Measurements from ENCODE around the gene PVR. TPM values are rescaled to one million over a fixed set of nuclear protein-coding genes. Genes with fewer than 3 reads are reported as not detected.

Gene PVR
- 122 and 130 TPM in 2 replicates for total RNA-seq

DNA sequence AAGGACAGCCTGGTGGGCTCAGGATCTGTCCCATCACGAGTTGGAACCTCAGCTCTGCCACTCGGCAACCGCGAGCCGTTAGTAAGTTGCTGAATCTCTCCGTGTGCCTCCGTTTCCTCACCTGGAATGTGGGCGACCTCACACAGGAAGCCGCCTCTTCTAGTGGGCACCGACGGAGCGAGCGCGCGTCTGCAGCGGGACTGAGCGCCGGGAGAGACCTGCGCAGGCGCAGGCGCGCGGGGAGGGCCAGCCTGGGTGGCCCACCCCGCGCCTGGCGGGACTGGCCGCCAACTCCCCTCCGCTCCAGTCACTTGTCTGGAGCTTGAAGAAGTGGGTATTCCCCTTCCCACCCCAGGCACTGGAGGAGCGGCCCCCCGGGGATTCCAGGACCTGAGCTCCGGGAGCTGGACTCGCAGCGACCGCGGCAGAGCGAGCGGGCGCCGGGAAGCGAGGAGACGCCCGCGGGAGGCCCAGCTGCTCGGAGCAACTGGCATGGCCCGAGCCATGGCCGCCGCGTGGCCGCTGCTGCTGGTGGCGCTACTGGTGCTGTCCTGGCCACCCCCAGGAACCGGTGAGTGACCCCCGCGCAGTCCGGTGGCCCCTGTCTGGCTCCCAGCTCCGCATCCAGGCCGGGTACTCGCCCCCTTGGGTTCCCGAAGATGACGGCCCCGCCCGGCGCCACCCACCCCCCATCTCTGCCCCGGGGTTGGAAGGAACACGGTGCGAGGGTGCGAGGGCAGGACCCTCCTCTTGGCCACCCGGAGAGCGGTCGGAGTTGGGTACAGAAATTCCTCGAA is at the start of gene PVR:
TSS of gene PVR (plus strand) at position 306 of the 797 bp plus-strand sequence. CDS start at position 493, 187 bp downstream.

DNA sequence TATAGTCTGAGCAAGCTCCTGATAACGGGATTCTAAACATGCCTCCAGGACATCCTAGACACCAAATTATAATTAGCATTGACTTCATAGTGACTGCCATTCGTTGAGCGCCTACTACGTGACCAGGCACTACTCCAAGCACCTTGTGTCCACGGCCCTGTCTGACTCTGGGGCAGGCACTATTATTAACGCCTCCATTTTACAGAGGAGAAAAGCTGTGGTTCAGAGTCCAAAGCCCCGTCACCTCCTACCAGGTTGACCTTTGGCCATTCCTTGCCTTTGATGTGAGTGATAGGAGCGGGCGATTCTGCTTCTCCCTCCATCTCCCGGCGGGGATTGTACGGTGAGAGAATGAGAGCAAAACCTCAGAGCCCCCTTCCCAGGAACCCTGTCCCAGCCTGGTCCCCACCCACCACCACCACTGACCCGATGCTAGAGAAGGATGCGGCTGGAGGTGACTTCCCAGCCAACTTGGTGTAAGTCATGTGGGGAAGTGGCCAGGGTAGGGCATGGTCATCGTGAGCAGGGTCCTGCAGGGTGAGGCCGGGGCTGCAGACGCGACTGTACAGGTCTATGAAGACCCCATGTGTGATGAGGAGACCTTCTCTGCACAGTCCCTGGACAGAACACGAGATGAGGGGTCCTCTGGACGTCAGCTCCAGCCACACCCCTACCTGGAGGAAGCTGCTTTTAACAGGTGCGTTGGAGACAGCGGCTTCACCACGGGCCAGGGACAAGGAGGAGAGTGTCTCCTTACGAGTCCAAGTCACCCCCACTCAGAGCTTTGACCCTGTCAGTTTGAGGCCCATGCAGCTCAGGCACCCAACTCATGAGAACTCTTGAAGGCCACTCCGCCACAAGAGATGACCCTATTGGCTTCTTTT is 30.2 kb upstream of the PVR start, which contains the start of gene IGSF23:
TSS of gene IGSF23 (plus strand) at position 269 of the 884 bp plus-strand sequence. CDS start at position 352, 83 bp downstream.

DNA sequence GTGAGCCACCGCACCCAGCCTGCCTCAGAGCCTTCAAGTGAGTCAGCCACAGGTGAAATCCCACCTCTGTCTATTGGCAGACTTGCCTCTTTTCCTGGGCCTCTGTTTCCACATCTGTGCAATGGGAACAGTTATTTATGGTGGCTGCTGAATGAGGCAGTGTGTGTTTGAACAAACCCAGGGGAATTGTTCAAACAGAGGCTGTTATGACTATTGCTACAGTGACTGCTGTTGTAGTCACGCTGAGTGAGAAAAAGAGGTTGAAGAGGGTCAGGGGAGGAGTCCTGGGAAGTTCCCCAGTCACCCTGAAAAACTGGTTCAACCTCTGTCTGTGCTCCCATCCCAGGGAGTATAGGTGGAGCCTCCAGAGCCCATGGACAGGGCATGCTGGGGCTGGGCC is 27.7 kb downstream of the PVR start, which contains the start of gene CEACAM19:
TSS of gene CEACAM19 (plus strand) at position 83 of the 400 bp plus-strand sequence. CDS start 450 bp downstream, outside the sequence.

GRCh38 chr19:44698492-44699201 is 54.9 kb downstream of the PVR start, which contains the start of gene CEACAM16:
CEACAM16 (plus strand) TSS chr19:44699151; CDS start chr19:44701457, 2,306 bp downstream.

Other genes with a start within 250 kb of the PVR start
- gene ZNF285, start 242.3 kb upstream of the PVR start, total RNA-seq: 0.58 and 2.3 TPM in 2 replicates
- 3.2 and 7.1 TPM in 2 replicates for gene ZNF229, start 195.4 kb upstream of the PVR start, total RNA-seq
- gene ZNF180, start 143.4 kb upstream of the PVR start, total RNA-seq: 2.0 and 13.8 TPM in 2 replicates
- gene CEACAM20, start 114.2 kb upstream of the PVR start, total RNA-seq: not detected in 2 replicates
- 3.7 TPM in 1 of 2 replicates, not detected in the other for gene IGSF23, start 30.3 kb upstream of the PVR start, total RNA-seq
- under 0.01 and 0.53 TPM in 2 replicates for gene CEACAM19, start 27.6 kb downstream of the PVR start, total RNA-seq
- gene CEACAM16, start 55.2 kb downstream of the PVR start, total RNA-seq: not detected in 2 replicates
- 36.3 and 44.4 TPM in 2 replicates for gene BCL3, start 104.8 kb downstream of the PVR start, total RNA-seq
- 0.58 TPM in 1 of 2 replicates, not detected in the other for gene CBLC, start 134.0 kb downstream of the PVR start, total RNA-seq
- gene BCAM, start 165.2 kb downstream of the PVR start, total RNA-seq: 19.0 and 25.9 TPM in 2 replicates
- gene NECTIN2, start 202.4 kb downstream of the PVR start, total RNA-seq: 246 and 247 TPM in 2 replicates
- 70.3 and 96.9 TPM in 2 replicates for gene TOMM40, start 247.3 kb downstream of the PVR start, total RNA-seq